HL-60 (cell line): Measurements from ENCODE around the gene FSTL3.

ENCODE experiments used
- CTCF ChIP-seq: IDR thresholded peaks from one replicate; pipeline ENCODE4 v1.5.1; 2011; ENCODE audit warnings: low read length, control low read depth, inconsistent platforms; ENCODE audit not compliant: insufficient read depth
- GABPA ChIP-seq: IDR thresholded peaks from 2 replicates; pipeline ENCODE4 v1.6.1; 2012; ENCODE audit warnings: low read depth
- POLR2AphosphoS5 ChIP-seq: IDR thresholded peaks from 2 replicates; pipeline ENCODE4 v1.6.1; 2012; ENCODE audit warnings: low read depth

GRCh38 chr19:687569-688166, 11.5 kb downstream of the FSTL3 start:
- TF ChIP-seq CTCF: no peak
- TF ChIP-seq GABPA: no peak
- TF ChIP-seq POLR2AphosphoS5: no peak
